UCSD-AML1 (cell line): ENCODE measurements around the gene TDRD7.

Source experiments
- DNase-seq: peaks from one replicate; lab custom pipeline; 2025; ENCODE audit not compliant: unreplicated experiment; lab: John Stamatoyannopoulos, UW

The TDRD7 gene

GRCh38 chr9:97386733-97387503, 25.0 kb upstream of the TDRD7 start:
- DNase-seq = peak; percentile 74

- no peak for DNase-seq
These were observed 24.4 kb upstream of the TDRD7 start for GRCh38 chr9:97387504-97387886.

- DNase-seq = no peak
These were observed 23.8 kb upstream of the TDRD7 start for GRCh38 chr9:97387936-97388684.

- DNase-seq = peak; percentile 54
These were observed 23.1 kb upstream of the TDRD7 start for GRCh38 chr9:97388721-97389238.

- no peak for DNase-seq
These were observed 22.6 kb upstream of the TDRD7 start for GRCh38 chr9:97389249-97389648.

- no peak for DNase-seq
These were observed 21.0 kb upstream of the TDRD7 start for GRCh38 chr9:97390791-97391406.

GRCh38 chr9:97394881-97395280, 17.0 kb upstream of the TDRD7 start:
- no peak for DNase-seq

- no peak for DNase-seq
These were observed 16.2 kb upstream of the TDRD7 start for GRCh38 chr9:97395745-97396144.

- no peak for DNase-seq
These were observed 15.6 kb upstream of the TDRD7 start for GRCh38 chr9:97396256-97396655.

GRCh38 chr9:97397220-97397619, 14.7 kb upstream of the TDRD7 start:
- DNase-seq = no peak

- DNase-seq = peak; percentile 72
These were observed 12.7 kb upstream of the TDRD7 start for GRCh38 chr9:97398999-97399758.

GRCh38 chr9:97403746-97404316, 8.1 kb upstream of the TDRD7 start:
- no peak for DNase-seq

GRCh38 chr9:97405551-97405950, 6.3 kb upstream of the TDRD7 start:
- no peak for DNase-seq

GRCh38 chr9:97406620-97407177, 5.2 kb upstream of the TDRD7 start:
- DNase-seq = no peak

GRCh38 chr9:97408562-97408961, 3.3 kb upstream of the TDRD7 start:
- no peak for DNase-seq

GRCh38 chr9:97411440-97411788, 482 bp upstream of the TDRD7 start:
- no peak for DNase-seq

GRCh38 chr9:97412626-97413385, 910 bp downstream of the TDRD7 start:
- DNase-seq = peak; percentile 50

- DNase-seq = no peak
These were observed 1.6 kb downstream of the TDRD7 start for GRCh38 chr9:97413462-97413861.

- no peak for DNase-seq
These were observed 3.2 kb downstream of the TDRD7 start for GRCh38 chr9:97415146-97415545.

- no peak for DNase-seq
These were observed 7.0 kb downstream of the TDRD7 start for GRCh38 chr9:97418880-97419279.
